GM23338 (cell line): ENCODE results near the gene YWHAH. TPM values are rescaled to one million over a fixed set of nuclear protein-coding genes. Genes with fewer than 3 reads are reported as not detected.

Experiments used
- ATAC-seq: fragments of 200-7000 bp; cut with Tn5 transposase; 3 replicates; pipeline ENCODE4 v1.9.1; 2020
- DNase-seq: peaks from one replicate; pipeline ENCODE4 v3.0.0-alpha.2; 2015; ENCODE audit warnings: low spot score
- H2AFZ ChIP-seq: fragments of 200-600 bp; sonication (generic); 2 replicates; pipeline ENCODE4 v1.8.0; 2016; ENCODE audit warnings: antibody characterized with exemption, mild to moderate bottlenecking, moderate library complexity
- H3F3A ChIP-seq: fragments of 200-600 bp; sonication (generic); replicated peaks from 2 replicates; pipeline ENCODE4 v1.8.0; 2017; ENCODE audit warnings: antibody characterized with exemption, mixed run types, low read depth
- H3K27ac ChIP-seq: fragments of 200-600 bp; sonication (generic); 2 replicates; pipeline ENCODE4 v1.6.1; 2016; ENCODE audit warnings: low read depth
- H3K27me3 ChIP-seq: fragments of 200-600 bp; sonication (generic); 2 replicates; pipeline ENCODE4 v1.8.0; 2016; ENCODE audit warnings: mild to moderate bottlenecking, mixed run types, moderate library complexity; ENCODE audit not compliant: insufficient read depth
- H3K36me3 ChIP-seq: fragments of 200-600 bp; sonication (generic); 2 replicates; pipeline ENCODE4 v1.8.0; 2016; ENCODE audit warnings: mild to moderate bottlenecking; ENCODE audit not compliant: insufficient read depth
- H3K4me1 ChIP-seq: fragments of 200-600 bp; sonication (generic); 2 replicates; pipeline ENCODE4 v1.8.0; 2016; ENCODE audit warnings: mild to moderate bottlenecking, moderate library complexity; ENCODE audit not compliant: insufficient read depth
- H3K4me2 ChIP-seq: fragments of 200-600 bp; sonication (generic); 2 replicates; pipeline ENCODE4 v1.7.1; 2017; ENCODE audit warnings: mixed run types
- H3K4me3 ChIP-seq: fragments of 200-600 bp; sonication (generic); 2 replicates; pipeline ENCODE4 v1.6.1; 2016; ENCODE audit warnings: mixed run types
- H3K79me2 ChIP-seq: fragments of 200-600 bp; sonication (generic); replicated peaks from 2 replicates; pipeline ENCODE4 v1.8.0; 2017; ENCODE audit warnings: mild to moderate bottlenecking; ENCODE audit not compliant: insufficient read depth
- H3K9me2 ChIP-seq: fragments of 200-600 bp; sonication (generic); 2 replicates; pipeline ENCODE4 v1.8.0; 2017; ENCODE audit not compliant: insufficient read depth
- H4K20me1 ChIP-seq: fragments of 200-600 bp; sonication (generic); replicated peaks from 2 replicates; pipeline ENCODE4 v1.8.0; 2017; ENCODE audit warnings: mild to moderate bottlenecking; ENCODE audit not compliant: insufficient read depth
- H3K27ac Mint-ChIP-seq: 2 replicates; pipeline ENCODE4 v1.8.0; 2020; ENCODE audit warnings: inconsistent platforms, mild to moderate bottlenecking, moderate library complexity, mixed read lengths
- H3K27me3 Mint-ChIP-seq: 3 replicates; pipeline ENCODE4 v1.8.0; 2022; ENCODE audit warnings: low read depth, mild to moderate bottlenecking, moderate library complexity, mixed read lengths, inconsistent platforms; ENCODE audit not compliant: insufficient read depth, poor library complexity
- H3K36me3 Mint-ChIP-seq: 3 replicates; pipeline ENCODE4 v1.8.0; 2021; ENCODE audit warnings: low read depth, mild to moderate bottlenecking, inconsistent platforms, moderate library complexity, mixed read lengths
- H3K4me1 Mint-ChIP-seq: 3 replicates; pipeline ENCODE4 v1.8.0; 2020; ENCODE audit warnings: mild to moderate bottlenecking, inconsistent platforms, mixed read lengths
- H3K4me3 Mint-ChIP-seq: 3 replicates; pipeline ENCODE4 v1.8.0; 2021; ENCODE audit warnings: moderate library complexity, mild to moderate bottlenecking, inconsistent platforms, mixed read lengths
- H3K9me3 Mint-ChIP-seq: 3 replicates; pipeline ENCODE4 v1.8.0; 2020; ENCODE audit warnings: moderate library complexity, mild to moderate bottlenecking, inconsistent platforms, mixed read lengths
- POLR2AphosphoS5 ChIP-seq: IDR thresholded peaks from 2 replicates; pipeline ENCODE4 v1.6.1; 2016; ENCODE audit warnings: antibody characterized with exemption, low read depth
- ZNF114 ChIP-seq: fragments of 250-450 bp; sonication (Bioruptor Pico); IDR thresholded peaks from 2 replicates; pipeline ENCODE4 v1.5.0; 2020; ENCODE audit warnings: mild to moderate bottlenecking, moderate library complexity
- ZNF331 ChIP-seq: fragments of 250-450 bp; sonication (Bioruptor Pico); IDR thresholded peaks from 2 replicates; pipeline ENCODE4 v1.5.0; 2020; ENCODE audit warnings: low read depth, mild to moderate bottlenecking, moderate library complexity
- polyA plus RNA-seq: library from polyadenylated mRNA; unstranded; fragments of >200 nt; fragmentation: Nextera tagmentation; extraction: Ambion mirVana; gene quantifications from 2 replicates; pipeline ENCODE4 v1.2.1, GENCODE V29; 2016
- total RNA-seq: library from RNA; depleted of rRNA; stranded (reverse); fragments of >200 nt; shearing (Covaris generic); gene quantifications from 2 replicates; pipeline ENCODE4 v1.2.3, GENCODE V29; 2014
- TF ChIP-seq, protein P1 (sequence below): IDR thresholded peaks from 2 replicates; pipeline ENCODE4 v1.6.1; 2016; ENCODE audit warnings: antibody characterized with exemption
- TF ChIP-seq, protein P2 (sequence below), 2 experiments: fragments of 200-600 bp in 1 of 2; sonication (generic) in 1 of 2; conservative IDR thresholded peaks; 2 replicates each; pipeline versions ENCODE4 v1.5.1 to v1.6.1; 2016 to 2017; ENCODE audit warnings: antibody characterized with exemption in 2 of 2, low read depth in 2 of 2, mild to moderate bottlenecking in 2 of 2, moderate library complexity in 1 of 2
- TF ChIP-seq, protein P3 (sequence below): IDR thresholded peaks from one replicate; pipeline ENCODE4 v1.6.1; 2018; ENCODE audit warnings: antibody characterized with exemption; ENCODE audit not compliant: unreplicated experiment

Gene YWHAH
- total and polyA plus RNA-seq, 2 experiments from 2014 or later = 277 to 283 TPM

DNA sequence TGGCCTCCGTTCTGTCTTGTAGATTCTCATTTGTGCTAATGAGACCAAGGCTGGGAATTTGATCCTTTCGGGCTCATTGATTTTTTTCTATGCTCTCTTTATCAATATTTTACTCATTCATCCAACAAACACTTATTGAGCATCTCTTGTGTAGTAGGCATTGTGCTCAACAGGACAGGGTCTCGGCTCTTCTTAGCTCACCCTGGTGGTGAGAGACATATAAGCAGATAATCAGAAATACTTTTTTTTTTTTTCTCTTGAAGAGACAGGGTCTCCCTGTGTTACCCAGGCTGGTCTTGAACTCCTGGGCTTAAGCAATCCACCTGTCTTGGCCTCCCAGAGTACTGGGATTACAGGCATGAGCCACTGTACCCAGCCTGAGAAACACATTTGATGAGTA is 50.7 kb downstream of the YWHAH start:
- no peak overlapping the region for H3K4me3 Mint-ChIP-seq
- H4K20me1 ChIP-seq = no peaks in the 10 kb centered on the region; the same call in 1 of the 2 replicates
- peak; percentile 83 for ATAC-seq
- H3K27me3 Mint-ChIP-seq = peaks cover 8% of the 10 kb centered on the region
- H3K4me1 Mint-ChIP-seq = no peaks in the 10 kb centered on the region
- no peaks in the 10 kb centered on the region for H3K4me1 ChIP-seq
- no peak overlapping the region for H3K27ac Mint-ChIP-seq
- no peaks in the 10 kb centered on the region for H3K36me3 Mint-ChIP-seq
- H3K4me3 ChIP-seq = no peak overlapping the region
- peak; percentile 69 for DNase-seq
- H3K36me3 ChIP-seq = no peaks in the 10 kb centered on the region
- H3F3A ChIP-seq = no peaks in the 10 kb centered on the region
- no peak overlapping the region for H3K4me2 ChIP-seq
- TF ChIP-seq, protein P1, sequence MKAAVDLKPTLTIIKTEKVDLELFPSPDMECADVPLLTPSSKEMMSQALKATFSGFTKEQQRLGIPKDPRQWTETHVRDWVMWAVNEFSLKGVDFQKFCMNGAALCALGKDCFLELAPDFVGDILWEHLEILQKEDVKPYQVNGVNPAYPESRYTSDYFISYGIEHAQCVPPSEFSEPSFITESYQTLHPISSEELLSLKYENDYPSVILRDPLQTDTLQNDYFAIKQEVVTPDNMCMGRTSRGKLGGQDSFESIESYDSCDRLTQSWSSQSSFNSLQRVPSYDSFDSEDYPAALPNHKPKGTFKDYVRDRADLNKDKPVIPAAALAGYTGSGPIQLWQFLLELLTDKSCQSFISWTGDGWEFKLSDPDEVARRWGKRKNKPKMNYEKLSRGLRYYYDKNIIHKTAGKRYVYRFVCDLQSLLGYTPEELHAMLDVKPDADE = no peak
- TF ChIP-seq, protein P2, sequence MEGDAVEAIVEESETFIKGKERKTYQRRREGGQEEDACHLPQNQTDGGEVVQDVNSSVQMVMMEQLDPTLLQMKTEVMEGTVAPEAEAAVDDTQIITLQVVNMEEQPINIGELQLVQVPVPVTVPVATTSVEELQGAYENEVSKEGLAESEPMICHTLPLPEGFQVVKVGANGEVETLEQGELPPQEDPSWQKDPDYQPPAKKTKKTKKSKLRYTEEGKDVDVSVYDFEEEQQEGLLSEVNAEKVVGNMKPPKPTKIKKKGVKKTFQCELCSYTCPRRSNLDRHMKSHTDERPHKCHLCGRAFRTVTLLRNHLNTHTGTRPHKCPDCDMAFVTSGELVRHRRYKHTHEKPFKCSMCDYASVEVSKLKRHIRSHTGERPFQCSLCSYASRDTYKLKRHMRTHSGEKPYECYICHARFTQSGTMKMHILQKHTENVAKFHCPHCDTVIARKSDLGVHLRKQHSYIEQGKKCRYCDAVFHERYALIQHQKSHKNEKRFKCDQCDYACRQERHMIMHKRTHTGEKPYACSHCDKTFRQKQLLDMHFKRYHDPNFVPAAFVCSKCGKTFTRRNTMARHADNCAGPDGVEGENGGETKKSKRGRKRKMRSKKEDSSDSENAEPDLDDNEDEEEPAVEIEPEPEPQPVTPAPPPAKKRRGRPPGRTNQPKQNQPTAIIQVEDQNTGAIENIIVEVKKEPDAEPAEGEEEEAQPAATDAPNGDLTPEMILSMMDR (conservative IDR thresholded peaks at IDR 0.05; ENCODE audit: low read depth in 2 of 2) = peak; percentile 47 to 61
- no peak overlapping the region for H2AFZ ChIP-seq
- H3K9me2 ChIP-seq = peaks cover 14% of the 10 kb centered on the region; the same call in 1 of the 2 replicates
- no peaks in the 10 kb centered on the region for H3K27me3 ChIP-seq
- no peaks in the 10 kb centered on the region for H3K9me3 Mint-ChIP-seq
- no peak overlapping the region for H3K27ac ChIP-seq
- no peaks in the 10 kb centered on the region for H3K79me2 ChIP-seq

DNA sequence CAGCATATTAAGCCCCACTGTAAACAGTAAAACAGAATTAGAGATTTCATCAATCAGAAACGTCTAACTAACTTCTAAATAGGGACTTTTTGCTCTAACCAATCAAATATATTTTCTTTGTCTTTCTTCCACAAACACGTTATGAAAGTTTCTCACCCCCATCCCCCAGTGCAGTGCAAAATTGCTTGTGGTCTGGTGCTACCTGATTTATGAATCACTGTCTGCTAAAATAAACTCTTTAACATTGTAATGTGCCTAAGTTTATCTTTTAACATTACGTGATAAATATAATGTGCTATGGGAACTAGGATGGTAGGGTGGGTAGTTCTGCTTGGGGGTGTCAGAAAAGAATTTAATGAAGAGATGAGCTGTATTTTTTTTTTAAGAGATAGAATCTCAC is 51.5 kb downstream of the YWHAH start:
- Mint-ChIP-seq H3K27ac (no peak overlapping the region), H3K4me1 (no peaks in the 10 kb centered on the region), H3K36me3 (no peaks in the 10 kb centered on the region), H3K27me3 (peaks cover 8% of the 10 kb centered on the region), H3K4me3 (no peak overlapping the region), H3K9me3 (no peaks in the 10 kb centered on the region)
- Histone ChIP-seq H3K27me3 (no peaks in the 10 kb centered on the region), H3K4me1 (no peaks in the 10 kb centered on the region), H3K36me3 (no peaks in the 10 kb centered on the region), H3F3A (no peaks in the 10 kb centered on the region), H3K27ac (no peak overlapping the region), H3K4me3 (no peak overlapping the region), H3K79me2 (no peaks in the 10 kb centered on the region), H4K20me1 (no peaks in the 10 kb centered on the region; the same call in 1 of the 2 replicates), H2AFZ (no peak overlapping the region), H3K4me2 (no peak overlapping the region), H3K9me2 (0 out of 2 replicates have a peak, but pooled peaks cover 11% of the 10 kb centered on the region)
- TF ChIP-seq, protein P3, sequence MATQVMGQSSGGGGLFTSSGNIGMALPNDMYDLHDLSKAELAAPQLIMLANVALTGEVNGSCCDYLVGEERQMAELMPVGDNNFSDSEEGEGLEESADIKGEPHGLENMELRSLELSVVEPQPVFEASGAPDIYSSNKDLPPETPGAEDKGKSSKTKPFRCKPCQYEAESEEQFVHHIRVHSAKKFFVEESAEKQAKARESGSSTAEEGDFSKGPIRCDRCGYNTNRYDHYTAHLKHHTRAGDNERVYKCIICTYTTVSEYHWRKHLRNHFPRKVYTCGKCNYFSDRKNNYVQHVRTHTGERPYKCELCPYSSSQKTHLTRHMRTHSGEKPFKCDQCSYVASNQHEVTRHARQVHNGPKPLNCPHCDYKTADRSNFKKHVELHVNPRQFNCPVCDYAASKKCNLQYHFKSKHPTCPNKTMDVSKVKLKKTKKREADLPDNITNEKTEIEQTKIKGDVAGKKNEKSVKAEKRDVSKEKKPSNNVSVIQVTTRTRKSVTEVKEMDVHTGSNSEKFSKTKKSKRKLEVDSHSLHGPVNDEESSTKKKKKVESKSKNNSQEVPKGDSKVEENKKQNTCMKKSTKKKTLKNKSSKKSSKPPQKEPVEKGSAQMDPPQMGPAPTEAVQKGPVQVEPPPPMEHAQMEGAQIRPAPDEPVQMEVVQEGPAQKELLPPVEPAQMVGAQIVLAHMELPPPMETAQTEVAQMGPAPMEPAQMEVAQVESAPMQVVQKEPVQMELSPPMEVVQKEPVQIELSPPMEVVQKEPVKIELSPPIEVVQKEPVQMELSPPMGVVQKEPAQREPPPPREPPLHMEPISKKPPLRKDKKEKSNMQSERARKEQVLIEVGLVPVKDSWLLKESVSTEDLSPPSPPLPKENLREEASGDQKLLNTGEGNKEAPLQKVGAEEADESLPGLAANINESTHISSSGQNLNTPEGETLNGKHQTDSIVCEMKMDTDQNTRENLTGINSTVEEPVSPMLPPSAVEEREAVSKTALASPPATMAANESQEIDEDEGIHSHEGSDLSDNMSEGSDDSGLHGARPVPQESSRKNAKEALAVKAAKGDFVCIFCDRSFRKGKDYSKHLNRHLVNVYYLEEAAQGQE = no peak
- TF ChIP-seq, protein P2 (conservative IDR thresholded peaks at IDR 0.05; ENCODE audit: low read depth in 2 of 2) = no peak
- TF ChIP-seq ZNF331 (CRISPR knock-in tag) (no peak), ZNF114 (no peak), POLR2AphosphoS5 (no peak)
- TF ChIP-seq, protein P1 = no peak
- no peak for DNase-seq
- no peak for ATAC-seq
